GM19372 (cell line): ENCODE data around the gene ELOVL6.
"Not testable (repeated sequence)": the region's sequence is repeated elsewhere in the genome, so short reads cannot be mapped to it uniquely, and the experiment has no call there.

ENCODE experiments used
- ATAC-seq: cut with Tn5 transposase; IDR thresholded peaks from one replicate; pipeline ENCODE4 v1.9.1; 2021; ENCODE audit warnings: mild to moderate bottlenecking, low read depth, moderate library complexity; ENCODE audit not compliant: unreplicated experiment

The ELOVL6 gene

GRCh38 chr4:110164251-110164650, 34.2 kb downstream of the ELOVL6 start:
- no peak for ATAC-seq

GRCh38 chr4:110163327-110164069, 34.9 kb downstream of the ELOVL6 start:
- no peak for ATAC-seq

- ATAC-seq, result no peak
These were observed 37.8 kb downstream of the ELOVL6 start for GRCh38 chr4:110160618-110161017.

GRCh38 chr4:110159541-110159940, 38.9 kb downstream of the ELOVL6 start:
- ATAC-seq, result no peak

GRCh38 chr4:110157580-110157979, 40.8 kb downstream of the ELOVL6 start:
- ATAC-seq, result no peak

GRCh38 chr4:110157166-110157565, 41.2 kb downstream of the ELOVL6 start:
- not testable (repeated sequence) for ATAC-seq

- no peak for ATAC-seq
These were observed 42.0 kb downstream of the ELOVL6 start for GRCh38 chr4:110156442-110156841.

- no peak for ATAC-seq
These were observed 42.8 kb downstream of the ELOVL6 start for GRCh38 chr4:110155654-110156053.

GRCh38 chr4:110154582-110154981, 43.8 kb downstream of the ELOVL6 start:
- no peak for ATAC-seq

GRCh38 chr4:110152386-110152785, 46.0 kb downstream of the ELOVL6 start:
- ATAC-seq, result no peak

- ATAC-seq, result no peak
These were observed 49.3 kb downstream of the ELOVL6 start for GRCh38 chr4:110149089-110149488.

- ATAC-seq, result no peak
These were observed 56.0 kb downstream of the ELOVL6 start for GRCh38 chr4:110142461-110142860.

GRCh38 chr4:110139815-110140214, 58.6 kb downstream of the ELOVL6 start:
- no peak for ATAC-seq

GRCh38 chr4:110139111-110139510, 59.3 kb downstream of the ELOVL6 start:
- no peak for ATAC-seq

- no peak for ATAC-seq
These were observed 59.9 kb downstream of the ELOVL6 start for GRCh38 chr4:110138551-110138950.

GRCh38 chr4:110137829-110138228, 60.6 kb downstream of the ELOVL6 start:
- ATAC-seq, result no peak

- no peak for ATAC-seq
These were observed 62.9 kb downstream of the ELOVL6 start for GRCh38 chr4:110135523-110135922.

GRCh38 chr4:110135076-110135475, 63.3 kb downstream of the ELOVL6 start:
- ATAC-seq, result no peak

GRCh38 chr4:110134269-110134869, 64.0 kb downstream of the ELOVL6 start:
- no peak for ATAC-seq

- ATAC-seq, result no peak
These were observed 65.3 kb downstream of the ELOVL6 start for GRCh38 chr4:110132816-110133719.

GRCh38 chr4:110131916-110132315, 66.5 kb downstream of the ELOVL6 start:
- no peak for ATAC-seq
